HG03439 (cell line): Measurements from ENCODE around the gene FRMD3.

Experiments used
- ATAC-seq: cut with Tn5 transposase; IDR thresholded peaks from one replicate; pipeline ENCODE4 v1.9.1; 2021; ENCODE audit warnings: mild to moderate bottlenecking, moderate library complexity; ENCODE audit not compliant: unreplicated experiment

The FRMD3 gene

DNA sequence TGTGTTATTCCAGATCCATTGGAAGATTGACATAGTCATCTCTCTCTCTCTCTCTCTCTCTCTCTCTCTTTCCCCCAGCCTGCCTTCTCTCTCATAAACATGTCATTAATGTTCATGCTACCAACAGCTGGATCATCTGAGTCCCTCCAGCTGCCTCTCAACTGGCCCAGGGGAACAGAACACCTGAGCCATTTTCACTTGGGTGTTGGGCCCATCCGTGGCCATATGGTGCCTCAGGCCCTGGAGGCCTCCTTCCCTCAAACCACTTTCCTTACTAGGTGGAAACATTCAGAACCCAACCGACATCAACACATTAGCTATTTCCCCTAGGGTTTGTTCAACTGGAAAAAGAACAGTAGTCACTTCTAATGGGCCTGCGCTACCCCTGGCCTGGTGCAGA is 196.2 kb downstream of the FRMD3 start:
- ATAC-seq = no peak

DNA sequence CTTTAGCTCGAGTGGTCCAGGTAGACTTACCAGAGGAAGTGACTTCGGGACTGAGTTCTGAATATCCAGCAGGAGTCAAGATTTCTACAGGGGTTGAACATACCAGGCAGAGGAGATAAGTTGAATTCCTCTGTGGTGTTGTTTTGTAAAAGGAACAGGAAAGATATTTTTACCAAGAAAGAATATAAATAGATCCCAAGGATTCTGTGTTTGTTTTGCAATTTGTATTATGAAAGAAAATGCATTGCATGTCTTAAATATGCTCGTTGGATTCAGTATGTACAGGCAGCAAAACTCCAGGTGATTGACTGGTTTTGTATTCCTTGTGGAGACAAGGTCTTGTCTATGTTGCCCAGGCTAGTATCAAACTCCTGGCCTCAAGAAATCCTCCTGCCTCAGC is 197.8 kb downstream of the FRMD3 start:
- no peak for ATAC-seq

DNA sequence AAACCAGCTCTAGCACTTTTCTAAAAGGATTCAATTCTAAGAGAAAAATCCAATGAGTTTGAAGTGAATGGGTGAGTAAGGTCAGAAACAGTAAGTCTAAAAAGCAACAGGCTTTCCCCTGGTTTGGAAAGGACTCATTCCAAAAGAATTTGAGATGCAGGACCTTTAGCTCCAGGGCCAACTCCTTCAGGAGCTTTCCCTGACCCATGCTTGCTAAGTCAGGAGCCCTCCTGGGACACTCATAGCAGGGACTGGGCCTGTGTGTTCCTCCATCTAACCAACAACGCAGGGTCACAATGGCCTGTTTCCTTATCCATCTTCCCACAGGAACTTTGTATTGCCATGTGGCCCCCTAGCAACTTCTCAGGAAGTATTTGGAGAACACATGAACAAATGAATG is 198.8 kb downstream of the FRMD3 start:
- no peak for ATAC-seq

GRCh38 chr9:83336706-83337105 is 201.5 kb downstream of the FRMD3 start:
- no peak for ATAC-seq

DNA sequence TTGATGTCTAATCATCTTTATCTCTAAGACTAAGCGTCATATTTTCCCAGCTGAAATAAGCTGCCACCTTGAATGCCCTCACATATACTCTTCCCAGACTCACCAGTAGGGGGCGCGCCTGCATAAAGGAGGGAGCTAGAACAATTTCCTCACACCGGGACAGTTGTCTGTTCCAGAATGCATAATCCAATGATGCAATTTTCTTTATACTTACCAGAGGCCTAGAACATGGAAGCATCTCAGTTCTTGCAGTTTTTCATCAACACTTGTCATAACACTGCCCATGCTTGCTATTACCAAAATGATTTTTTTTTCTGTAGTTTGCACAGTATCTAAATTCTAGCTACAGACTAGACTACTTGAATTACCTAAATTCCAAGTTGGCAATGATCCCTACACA is 203.9 kb downstream of the FRMD3 start:
- peak; percentile 75 for ATAC-seq

- ATAC-seq = no peak
Observed at GRCh38 chr9:83330207-83331196, 207.7 kb downstream of the FRMD3 start.

- no peak for ATAC-seq
Observed at GRCh38 chr9:83327750-83328622, 210.2 kb downstream of the FRMD3 start.

DNA sequence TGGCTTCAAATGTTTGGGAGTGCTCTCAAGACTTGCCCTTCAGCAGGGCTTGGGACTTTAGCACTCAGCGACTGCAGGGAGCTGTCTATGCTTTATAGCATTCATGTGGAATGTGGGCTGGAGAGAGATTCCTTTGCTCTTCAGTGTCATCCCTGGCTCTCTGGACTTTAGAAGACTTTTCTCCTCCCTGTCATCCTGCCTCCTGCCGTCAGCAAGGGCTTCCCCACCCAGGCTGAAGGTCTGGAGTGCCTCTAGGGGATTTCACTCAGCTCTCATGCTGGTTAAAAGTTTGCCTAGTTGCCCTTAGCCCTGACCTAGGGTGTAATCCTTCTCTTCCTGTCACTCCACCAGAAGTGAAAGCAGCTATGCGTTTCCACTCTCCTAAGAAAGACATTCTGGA is 210.9 kb downstream of the FRMD3 start:
- ATAC-seq = no peak

GRCh38 chr9:83323148-83323547 is 215.1 kb downstream of the FRMD3 start:
- no peak for ATAC-seq

- no peak for ATAC-seq
Observed at GRCh38 chr9:83322438-83322837, 215.8 kb downstream of the FRMD3 start.

- no peak for ATAC-seq
Observed at GRCh38 chr9:83317244-83317643, 221.0 kb downstream of the FRMD3 start.

- no peak for ATAC-seq
Observed at GRCh38 chr9:83315649-83316048, 222.6 kb downstream of the FRMD3 start.

GRCh38 chr9:83313781-83314180 is 224.4 kb downstream of the FRMD3 start:
- ATAC-seq = no peak

GRCh38 chr9:83312537-83312936 is 225.7 kb downstream of the FRMD3 start:
- ATAC-seq = no peak

DNA sequence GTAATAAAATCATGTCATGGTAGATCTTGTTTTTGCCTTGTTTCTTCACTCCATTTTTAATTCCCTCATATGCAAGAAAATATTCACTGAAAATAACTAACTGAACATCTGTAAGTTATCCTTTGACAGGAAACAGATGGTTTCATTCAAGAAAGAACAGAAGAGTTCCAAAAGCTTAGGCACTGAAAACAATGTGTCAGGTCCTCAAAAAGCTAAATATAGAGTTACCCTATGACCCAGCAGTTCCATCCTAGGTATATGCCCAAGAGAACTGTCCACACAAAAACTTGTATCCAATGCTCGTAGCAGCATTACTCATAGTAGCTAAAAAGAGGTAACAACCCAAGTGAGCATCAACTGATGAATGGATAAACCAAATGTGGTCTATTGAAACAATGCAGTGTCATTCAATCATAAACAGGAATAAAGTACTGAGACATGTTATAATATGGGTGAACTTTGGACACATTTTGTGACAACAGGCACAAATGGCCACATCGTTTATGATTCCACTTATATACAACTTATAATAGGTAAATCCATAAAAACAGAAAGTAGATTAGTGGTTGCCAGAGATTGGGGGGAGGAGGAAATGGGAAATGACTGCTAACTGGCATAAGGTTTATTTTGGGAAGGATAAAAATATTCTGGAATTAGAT is 231.0 kb downstream of the FRMD3 start:
- no peak for ATAC-seq

GRCh38 chr9:83304686-83305085 is 233.5 kb downstream of the FRMD3 start:
- ATAC-seq = no peak

DNA sequence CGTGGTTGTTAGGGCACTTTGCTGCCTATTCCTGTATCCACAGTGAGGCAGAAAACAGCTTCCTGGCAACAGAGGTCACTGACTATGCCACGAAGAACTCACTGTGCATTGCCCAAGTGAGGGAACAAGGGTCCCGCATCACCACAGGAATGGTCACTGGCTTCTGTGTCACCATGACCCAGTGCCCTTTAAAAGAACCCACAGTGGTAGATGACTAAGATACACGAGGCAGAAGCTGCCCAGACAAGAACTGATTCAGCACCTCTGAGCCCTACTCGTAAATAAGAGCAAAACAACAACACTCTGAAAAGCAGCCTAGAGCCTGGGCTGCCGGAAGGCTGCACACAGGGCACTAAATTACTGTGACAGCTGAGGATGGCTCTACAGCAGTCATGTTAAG is 238.6 kb downstream of the FRMD3 start:
- no peak for ATAC-seq

DNA sequence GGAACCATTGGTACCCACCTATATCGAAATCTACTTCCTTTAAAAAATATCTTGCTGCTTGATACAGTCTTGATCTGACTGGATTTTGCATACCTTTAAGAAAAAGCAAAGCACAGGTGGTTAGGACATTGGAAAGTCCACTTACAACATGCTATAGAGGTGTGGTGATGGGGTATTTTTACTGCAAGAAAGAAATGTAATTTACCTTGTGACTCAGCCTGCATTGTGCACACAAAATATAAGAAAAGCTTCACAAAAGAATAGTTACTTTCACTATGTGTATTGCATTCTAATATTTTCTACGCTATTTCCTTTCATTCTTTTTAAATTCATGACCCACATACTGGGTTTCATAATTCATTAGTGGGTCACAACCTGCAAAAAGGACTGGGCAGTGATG is 239.1 kb downstream of the FRMD3 start:
- ATAC-seq = no peak

- peak; percentile 72 for ATAC-seq
Observed at GRCh38 chr9:83296123-83296522, 242.1 kb downstream of the FRMD3 start.

- ATAC-seq = no peak
Observed at GRCh38 chr9:83294816-83295215, 243.4 kb downstream of the FRMD3 start.

- ATAC-seq = no peak
Observed at GRCh38 chr9:83291196-83291595, 247.0 kb downstream of the FRMD3 start.
